ENCODE results near the gene MSRB3.
"Not testable (repeated sequence)": the region's sequence is repeated elsewhere in the genome, so short reads cannot be mapped to it uniquely, and the experiment has no call there.

MSRB3 gene

DNA sequence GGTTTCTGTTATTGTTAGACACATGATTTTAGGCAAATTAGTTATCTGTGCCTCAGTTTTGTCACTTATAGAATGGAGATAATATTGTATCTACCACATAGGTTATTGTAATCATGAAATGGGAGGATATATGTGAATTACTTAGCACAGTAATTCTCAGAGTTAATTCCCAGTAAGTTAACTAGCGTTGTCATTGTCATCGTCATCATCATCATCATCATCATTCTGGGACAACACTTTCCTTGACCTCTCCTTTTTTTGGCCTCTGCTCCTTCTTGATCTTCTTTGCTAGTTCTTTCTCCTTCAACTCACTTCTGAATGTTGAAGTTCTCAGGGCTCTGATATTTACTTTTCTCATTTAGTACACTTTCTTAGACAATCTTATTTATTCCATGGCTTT, 13.8 kb downstream of the MSRB3 start:
- no peak for DNase-seq

DNA sequence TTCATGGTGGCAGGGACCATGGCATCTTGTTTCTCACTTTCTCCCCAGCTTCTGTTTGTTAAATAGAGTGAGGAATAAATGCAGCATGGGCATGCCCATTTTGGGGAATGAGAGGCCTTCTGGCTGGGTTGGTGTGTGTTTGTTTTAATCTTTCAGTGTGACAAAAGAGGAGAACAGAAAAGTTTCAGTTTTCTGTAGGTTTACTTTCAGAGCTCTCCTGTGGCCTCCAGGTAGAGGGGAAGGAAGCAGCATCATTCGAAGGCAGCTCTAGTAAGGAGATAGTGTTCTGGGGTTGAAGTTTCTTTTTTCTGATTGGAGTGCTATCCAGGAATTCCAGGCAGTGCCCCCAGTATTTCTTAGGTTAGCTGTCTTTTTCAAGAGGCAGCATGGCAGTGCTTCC, 15.3 kb downstream of the MSRB3 start:
- no peak for DNase-seq

DNA sequence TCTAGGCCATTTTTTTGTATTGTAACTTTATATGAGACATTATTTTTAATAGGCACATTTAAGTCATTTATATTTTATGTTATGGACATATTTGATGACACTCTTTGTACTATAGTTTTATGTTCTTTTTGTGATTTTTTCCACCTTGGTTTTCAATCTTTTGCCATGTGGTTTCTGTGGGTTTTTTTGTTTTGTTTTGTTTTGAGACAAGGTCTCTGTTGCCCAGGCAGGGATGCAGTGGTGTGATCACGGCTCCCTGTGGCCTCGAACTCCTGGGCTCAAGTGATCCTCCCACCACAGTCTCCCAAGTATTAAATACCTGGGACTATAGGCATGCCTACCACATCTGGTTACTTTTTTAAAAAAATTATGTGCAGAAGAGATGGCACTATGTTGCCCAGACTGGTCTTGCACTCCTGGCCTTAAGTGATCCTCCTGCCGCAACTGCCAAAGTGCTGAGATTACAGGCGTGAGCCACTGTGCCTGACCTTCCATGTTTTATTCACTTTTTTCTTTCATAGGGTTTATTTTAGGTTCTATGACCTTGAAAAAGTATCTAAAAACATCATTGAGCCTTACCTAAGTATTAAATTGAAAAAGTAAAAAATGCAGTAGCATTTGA, 16.3 kb downstream of the MSRB3 start:
- DNase-seq = no peak

DNA sequence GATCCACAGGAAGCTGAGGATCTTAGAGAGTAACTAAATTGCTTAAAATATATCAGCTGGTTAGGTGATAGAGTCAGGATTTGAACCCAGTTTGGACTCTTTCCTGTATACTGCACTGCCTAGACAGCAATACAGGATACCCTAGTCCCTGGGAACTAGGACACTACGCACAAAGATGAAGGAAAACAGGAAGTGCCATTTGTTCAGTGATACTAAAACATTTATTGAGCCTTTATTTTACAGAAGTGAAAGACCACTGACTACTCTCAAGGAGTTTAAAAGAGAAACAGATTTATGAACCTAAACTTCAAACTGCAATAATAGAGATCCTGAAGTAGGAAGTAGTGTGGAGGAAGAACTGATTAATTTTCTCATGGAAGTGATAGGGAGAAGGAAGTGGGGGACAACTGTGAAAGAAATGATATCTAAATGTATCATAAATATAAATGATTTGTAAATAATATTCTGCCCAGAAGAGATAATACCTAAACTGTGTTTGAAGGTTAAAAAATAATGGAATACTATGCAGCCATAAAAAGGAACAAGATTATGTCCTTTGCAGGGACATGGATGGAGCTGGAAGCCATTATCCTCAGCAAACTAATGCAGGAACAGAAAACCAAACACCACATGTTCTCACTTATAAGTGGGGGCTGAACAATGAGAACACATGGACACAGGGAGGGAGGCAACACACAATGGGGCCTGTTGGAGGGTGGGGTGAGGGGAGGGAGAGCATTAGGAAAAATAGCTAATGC, 18.2 kb downstream of the MSRB3 start:
- DNase-seq = no peak

DNA sequence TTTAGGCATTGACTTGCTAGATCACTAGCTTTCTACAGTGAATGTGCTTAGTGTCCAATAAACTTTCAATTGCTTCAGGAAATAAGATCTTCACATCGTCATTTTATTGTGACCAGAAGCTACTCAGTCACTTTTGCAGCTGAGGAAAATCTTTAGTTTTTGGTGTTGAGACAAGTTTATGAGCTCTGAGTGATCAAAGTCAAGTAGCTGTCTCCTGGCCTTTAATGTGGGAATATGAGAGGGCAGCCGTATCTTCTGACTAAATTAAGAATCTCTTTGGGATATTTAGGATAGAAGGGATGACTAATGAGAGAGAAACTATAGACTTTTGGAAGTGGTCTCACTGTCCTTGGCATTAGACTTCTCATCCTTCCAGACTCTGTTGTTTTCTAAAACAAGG, 21.6 kb downstream of the MSRB3 start:
- DNase-seq = no peak

DNA sequence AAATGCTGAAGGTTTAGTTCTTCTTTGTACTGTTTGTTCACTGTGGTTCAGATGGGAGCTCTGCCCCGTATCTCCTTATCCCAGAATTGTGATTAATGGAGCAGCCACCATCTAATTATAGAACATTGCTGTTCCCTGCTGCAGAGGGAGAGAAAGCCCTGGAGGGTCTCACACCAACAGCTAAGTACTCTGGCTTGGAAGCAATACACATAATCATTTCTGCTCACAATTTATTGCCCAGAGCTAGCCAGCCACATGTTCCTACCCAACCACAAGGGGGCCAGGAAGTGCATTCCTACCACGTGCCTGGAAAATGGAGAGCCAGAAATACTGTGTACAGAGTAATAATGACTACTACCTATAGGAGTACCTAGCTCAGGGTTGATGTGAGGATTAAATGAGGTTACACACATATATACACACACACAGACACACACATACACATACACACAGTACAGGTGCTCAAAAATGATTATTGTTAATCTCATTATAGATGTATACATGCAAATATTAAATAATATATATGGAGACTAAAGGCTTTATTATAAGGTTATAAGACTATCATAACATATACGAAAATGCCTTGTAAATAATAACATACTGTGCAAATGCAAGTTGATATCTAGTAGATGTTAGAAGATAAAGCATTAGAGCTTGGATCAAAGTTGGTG, 22.3 kb downstream of the MSRB3 start:
- no peak for DNase-seq

DNA sequence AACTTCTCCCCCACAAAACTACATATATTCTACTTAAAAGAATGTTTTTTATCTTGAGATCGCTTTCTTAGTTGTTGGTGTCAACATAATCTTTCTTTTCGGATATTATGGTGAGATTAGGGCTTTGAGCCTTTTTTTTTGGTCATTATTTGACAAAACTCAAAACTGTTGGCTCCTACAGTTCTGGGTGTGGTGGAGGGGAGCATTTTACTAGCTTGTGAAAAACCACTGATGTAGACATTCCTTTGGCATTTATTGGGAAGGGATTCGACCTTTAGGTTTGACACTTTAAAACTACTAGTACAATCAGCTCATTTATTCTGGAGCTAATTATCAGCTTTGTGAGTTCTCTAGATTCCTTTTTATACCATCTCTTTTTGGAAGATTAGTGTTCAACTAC, 24.4 kb downstream of the MSRB3 start:
- no peak for DNase-seq

DNA sequence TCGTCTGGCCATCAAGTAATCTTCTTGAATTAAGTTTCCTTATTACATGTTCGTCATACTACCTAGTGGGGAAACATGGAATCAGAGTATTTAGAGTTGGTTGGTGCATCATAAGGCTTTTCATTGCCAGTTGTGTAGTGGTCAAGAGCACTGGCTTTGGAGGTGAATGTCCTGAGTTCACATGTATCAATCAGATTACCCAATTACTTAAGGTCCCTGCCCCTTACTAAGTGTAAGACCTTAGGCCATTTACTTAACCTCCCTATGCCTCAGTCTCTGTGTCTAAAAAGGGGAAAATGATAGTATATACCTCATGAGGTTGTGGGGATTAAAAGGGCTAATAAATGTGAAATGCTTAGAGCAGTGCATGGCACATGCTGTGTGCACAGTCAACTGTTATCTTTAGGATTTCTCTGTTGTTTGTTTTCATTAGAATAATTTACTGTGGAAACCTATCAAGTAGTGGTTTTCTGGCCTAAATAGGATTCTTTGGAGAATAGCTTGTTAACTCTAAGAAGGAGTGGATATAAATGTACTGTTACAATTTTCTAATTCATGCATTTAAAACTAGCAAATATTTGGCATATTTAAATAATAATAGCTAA, 27.0 kb downstream of the MSRB3 start:
- no peak for DNase-seq

DNA sequence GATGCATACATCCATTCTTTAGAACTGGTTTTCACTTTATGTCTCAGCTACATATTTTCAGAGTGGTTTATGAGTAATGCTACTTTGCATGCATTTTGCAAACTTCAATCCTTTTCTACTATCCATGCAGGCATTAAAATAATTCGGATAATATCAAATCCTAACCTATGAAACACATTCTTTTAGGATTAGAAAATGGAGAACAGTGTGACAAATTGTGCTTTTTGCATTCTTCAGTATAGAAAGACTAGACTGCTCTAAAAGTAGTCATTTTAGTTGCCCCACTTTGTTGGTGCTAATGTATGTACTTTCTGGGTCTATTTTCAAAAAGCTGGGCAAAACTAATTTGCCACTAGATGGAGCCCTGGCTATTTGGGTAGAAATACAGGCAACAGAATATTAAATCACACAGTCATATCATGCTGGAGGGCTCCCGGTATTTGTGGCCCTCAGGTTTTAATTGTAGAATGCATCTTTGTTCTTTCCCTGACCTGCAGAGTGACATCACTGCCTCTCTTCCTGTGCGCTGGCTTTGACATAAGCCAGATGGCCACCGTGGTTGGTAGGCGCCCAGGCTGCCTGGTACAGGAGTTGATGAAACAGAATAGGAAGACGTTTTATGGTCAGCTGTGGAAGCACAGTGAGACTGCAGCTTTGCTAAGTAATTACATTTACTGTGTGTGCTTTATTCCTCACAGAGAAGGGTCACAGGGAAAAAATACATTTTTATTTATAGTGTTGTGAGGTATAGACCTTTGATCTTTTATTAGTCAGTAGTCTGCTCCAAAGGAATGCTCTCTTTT, 28.1 kb downstream of the MSRB3 start:
- DNase-seq = peak in 1 of 5 donors; percentile 6

DNA sequence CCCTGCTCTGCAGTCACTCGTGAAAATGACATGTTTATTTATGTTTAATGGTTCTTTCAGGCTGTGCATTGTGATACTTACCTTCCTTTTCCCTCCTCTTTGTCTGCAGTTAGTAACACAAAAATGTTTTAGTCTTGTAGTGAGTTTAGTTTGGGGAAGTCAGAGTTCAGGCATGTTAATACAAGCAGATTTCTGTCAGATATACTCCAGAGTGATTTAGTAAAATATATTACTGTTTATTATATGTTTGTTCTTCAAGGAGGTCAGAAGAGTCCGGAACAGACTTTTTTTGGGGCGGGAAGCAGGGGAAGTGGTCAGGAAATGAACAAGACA, 28.7 kb downstream of the MSRB3 start:
- no peak for DNase-seq

DNA sequence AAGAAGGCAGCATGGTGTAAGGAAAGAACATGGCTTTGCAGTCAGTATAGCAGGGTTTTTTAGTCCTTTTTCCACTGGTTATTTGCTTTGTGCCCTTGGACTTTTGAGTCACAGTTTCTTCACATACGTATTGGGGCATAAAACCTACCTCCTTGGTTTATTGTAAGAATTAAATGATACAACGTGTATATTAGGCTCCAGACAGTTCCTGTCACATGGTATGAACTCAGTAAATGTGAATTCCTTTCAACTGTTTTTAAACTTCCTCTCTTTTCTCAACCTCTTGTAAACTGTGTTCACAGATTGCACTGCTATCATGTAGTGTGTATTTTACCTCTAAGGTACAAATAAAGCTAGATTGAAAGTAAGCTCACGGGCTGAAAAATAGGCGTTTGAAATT, 29.5 kb downstream of the MSRB3 start:
- DNase-seq = no peak

DNA sequence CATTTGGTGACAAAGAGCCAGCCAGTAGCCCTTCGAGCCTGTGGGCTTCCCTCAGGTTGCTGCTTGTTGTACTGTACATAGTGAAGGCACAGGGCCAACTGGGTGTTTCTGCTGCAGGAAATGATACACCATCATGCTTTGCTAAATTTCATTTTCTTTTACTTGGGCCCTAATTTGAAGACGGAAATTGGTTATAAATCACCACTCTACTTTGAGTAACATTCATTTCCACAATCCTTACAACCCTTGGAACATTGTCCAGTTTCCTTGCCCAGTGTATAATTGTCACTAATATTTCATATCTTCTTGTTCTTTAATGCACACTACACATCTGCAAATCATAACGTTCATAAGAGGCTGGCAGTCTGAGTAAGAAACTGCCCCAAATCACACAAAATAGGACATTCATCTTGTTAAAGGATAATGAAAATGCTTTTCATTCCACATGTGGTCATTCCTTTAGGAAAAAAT, 30.2 kb downstream of the MSRB3 start:
- no peak for DNase-seq

DNA sequence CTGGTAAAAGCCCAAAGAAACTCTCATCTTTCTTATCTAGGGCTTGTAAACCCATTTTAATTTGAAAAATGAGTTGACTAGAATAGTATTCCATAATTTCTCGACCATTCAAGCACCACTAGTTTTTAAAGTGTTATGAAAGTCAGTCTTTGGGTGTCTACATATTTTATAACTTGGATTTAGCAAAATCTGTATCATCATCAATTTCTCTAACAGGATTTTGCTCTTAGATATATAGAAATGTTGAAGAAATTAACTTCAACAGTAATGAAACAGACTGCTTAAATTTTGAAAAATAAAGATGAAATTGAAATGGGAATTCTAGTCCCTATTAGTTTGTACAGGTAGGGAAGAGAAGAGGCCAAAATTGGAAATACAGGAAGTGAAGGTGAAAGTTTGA, 32.8 kb downstream of the MSRB3 start:
- no peak for DNase-seq

DNA sequence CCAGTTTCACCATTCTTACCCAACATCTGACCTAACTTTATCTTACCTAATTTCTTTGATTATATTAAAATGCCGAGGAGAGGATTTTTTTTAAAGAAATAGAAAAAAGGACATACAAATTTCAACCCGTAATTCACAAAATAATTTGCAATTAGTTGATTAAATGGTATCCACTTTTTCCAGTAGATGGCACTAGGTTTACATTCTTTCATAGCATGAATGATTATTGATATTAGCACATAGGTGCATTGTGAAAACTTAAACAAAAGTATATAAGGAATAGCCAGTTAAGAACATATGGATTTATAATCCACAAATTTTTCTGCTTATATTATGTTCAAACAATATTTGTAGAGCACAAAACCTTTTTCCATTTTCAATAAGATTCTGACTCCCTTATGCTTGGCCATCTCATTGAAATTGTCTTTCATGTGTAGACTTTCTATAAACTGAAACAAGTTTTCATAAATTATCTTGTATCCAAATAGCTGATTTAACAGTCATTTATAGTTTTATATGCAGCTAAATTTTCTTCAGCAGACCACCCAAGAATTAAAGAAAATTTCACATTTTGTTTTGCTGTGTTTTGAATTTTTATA, 35.3 kb downstream of the MSRB3 start:
- DNase-seq = no peak

DNA sequence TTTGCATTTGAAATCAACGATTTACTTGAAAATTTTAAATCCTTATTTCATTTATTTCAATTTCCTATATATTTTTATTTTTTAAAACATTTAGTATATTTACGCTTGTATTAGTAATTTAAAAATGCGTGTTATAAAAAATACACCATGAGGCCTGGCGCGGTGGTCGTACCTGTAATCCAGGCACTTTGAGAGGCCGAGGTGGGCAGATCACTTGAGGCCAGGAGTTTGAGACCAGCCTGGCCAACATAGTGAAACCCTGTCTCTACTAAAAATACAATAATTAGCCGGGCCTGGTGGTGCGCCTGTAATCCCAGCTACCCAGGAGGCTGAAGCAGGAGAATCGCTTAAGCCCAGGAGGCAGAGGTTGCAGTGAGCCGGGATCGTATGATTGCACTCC, 36.8 kb downstream of the MSRB3 start:
- DNase-seq = not testable (repeated sequence)

DNA sequence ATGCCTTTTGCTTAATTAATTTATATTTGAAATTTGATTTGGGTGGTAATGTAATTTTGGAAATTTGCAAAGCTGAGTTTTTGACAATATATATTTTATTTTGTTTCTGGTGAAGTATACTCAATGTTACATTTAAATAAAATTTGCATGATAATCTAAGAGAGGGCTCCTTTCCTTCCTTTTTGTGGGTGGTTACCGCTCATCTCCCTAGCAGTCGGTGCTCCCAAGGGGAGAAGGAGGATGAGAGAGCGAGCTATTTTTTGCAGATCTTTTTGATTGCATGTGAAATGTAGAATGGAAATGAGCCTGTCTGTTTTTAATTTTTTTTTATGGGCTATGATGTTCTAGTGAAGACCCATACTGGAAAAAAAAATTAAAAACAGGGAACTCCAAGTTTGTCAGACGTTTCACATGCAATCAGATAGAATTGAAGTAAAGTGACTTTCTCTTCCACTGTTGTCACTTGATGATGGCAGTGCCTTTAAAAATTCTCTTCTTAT, 39.8 kb downstream of the MSRB3 start:
- DNase-seq = no peak

DNA sequence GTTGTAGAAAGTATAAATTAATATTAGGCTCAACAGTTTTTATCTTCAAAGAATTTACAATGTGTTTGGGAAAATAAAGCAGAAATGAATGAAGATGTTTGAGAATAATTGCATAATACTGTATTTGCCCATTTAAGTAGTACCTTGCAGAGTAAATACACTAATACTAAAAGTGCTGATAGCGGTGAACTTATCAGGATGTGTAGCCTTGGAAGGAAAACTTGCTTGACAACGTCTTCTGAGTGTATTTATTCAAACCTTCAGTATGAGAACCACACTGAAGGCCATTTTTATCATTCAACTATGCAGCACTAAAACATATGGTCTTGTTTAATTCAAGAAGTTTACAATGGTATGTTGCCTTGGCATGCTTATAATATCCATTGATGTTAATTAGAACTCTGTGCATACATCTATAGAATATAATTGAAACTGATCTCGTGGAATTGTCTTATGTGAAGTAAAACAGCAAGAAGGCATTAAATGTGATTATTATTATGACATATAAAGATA, 41.3 kb downstream of the MSRB3 start:
- DNase-seq = no peak

DNA sequence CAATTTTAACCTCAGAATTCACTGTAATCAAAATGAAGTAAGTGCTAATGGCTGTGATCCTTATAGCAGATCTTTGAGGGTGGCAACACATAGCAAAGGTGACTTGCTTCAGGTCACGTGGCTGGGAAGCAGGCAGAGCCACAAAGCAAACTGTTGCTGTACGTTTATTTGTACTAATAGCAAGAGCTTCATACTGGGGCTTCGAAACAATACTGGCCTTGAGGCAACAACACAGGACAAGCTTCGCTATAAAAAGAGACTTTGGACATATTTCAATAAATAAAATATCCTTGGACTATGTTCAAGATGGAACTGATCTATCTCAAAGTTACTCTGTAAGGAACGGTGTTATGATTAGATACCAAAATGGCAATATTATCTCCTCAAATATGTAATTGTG, 44.6 kb downstream of the MSRB3 start:
- DNase-seq = no peak

DNA sequence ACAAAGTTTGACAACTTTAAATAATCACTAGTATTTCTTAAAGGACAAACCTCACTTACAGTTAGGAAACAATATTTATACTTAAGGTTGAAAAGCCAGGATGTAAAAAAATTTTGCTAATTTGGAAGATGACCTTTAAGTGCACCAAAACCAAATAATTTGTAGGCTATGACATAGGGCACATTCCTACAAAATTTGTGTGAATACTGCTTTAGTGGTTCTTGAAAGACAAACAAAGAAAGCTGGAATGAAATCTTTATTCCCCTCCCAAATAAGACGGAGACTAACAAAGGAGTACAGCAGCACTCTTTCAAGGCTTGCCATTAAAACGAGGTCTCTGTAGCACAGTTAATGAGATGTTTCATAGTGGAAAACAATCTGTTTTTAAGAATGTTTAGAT, 45.6 kb downstream of the MSRB3 start:
- no peak for DNase-seq

DNA sequence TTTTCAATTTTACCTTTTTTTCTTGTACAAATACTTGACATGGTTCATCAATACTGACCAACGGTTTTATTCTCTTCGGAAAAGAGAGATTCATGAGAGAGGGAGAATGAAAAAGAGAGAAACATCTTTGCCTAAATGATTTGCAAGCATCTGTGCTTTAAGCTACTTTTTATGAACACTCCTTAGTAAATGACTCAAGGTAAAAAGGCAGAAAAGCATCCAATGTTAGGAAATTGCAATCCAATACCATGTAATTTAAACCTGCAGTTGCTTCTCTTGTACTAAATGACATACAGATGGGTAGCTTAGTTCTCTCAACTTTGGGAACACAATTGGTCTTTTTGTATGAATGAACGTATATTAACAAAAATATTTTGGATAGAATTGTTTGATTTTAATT, 46.1 kb downstream of the MSRB3 start:
- DNase-seq = no peak

DNA sequence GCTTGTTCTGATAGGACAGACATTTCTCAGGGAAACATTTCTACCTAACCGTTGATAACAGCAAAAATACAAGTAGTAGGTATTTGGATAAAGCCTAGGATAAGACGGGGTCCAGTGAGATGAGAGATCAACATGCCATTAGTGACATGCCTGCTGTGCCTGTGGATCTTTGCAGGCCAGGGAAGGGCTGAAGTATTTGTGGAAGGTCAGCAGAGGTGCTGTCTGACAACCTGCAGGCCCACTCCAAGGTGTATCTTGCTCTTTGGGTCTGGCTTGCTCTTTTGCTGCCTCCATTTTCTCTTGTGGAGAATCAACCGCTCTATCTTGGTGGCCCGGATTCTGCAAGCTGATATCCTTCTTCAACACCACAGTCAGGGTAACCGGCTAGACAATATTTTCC, 46.7 kb downstream of the MSRB3 start:
- DNase-seq = no peak

DNA sequence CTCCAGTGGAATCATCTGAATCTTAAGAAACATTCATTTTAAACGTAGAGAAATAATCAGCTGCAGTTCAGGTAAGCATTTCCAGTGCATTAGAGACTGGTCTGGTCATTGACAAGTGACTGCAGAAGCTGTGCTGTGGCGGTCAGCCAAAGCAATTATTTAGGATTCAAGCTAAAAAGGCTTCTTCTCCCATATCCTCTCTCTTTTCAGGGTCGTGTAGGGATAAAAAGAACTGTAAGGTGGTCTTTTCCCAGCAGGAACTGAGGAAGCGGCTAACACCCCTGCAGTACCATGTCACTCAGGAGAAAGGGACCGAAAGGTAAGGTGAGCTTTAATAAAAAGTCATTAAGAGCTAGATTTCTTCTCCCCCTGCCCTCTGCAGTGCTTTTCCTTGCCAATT, 48.1 kb downstream of the MSRB3 start:
- DNase-seq = no peak

All from T-helper 1 cell (primary cell).